AG04449 (cell line): ENCODE measurements around the gene BTBD7.
A peak's percentile ranks its signal among the peaks of the same experiment; 100 is the strongest.
"Not testable (repeated sequence)": the region's sequence is repeated elsewhere in the genome, so short reads cannot be mapped to it uniquely, and the experiment has no call there.

Experiments
- CTCF ChIA-PET: fragments of 350-600 bp; formaldehyde crosslinking; extraction: SDS; loops from one replicate; lab custom pipeline; 2021; ENCODE audit warnings: antibody characterized with exemption; lab: Yijun Ruan, JAX
- POLR2A ChIA-PET: fragments of 400-600, 350-600 bp; formaldehyde crosslinking; extraction: SDS; loops from one replicate; lab custom pipeline; 2020; ENCODE audit warnings: antibody characterized with exemption, inconsistent platforms; lab: Yijun Ruan, JAX
- DNase-seq: peaks from one replicate; pipeline ENCODE4 v3.0.0-alpha.2; 2010; ENCODE audit warnings: low read depth, low spot score
- H3K4me3 ChIP-seq: 2 replicates; pipeline ENCODE4 v1.5.1; 2011; ENCODE audit warnings: low read depth, mild to moderate bottlenecking, control low read depth, low read length
- TF ChIP-seq, protein P1 (sequence below): IDR thresholded peaks from one replicate; pipeline ENCODE4 v1.5.1; 2011; ENCODE audit warnings: mild to moderate bottlenecking, moderate library complexity, low read length, control low read depth, inconsistent platforms; ENCODE audit not compliant: insufficient read depth; ENCODE audit errors: missing control alignments

Gene BTBD7

DNA sequence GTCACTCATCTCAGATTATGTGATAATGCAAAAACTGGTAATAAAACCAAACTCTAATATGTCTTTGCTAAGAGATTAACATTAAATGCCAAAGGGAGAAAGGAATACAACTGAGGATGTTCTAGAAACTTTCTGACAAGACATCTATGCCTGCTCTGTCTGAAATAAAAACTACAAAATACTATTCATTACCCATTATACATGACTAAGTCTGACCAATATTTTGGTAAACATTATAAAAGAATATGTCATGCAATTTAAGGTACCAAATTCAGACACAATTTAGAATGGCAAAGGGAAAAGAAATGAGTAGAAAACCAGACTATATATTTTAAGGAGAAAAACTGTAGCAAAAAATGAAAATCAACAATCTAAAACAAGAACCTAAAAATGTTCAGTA lies 86.3 kb downstream of the BTBD7 start:
- H3K4me3 ChIP-seq, result no peak overlapping the region
- TF ChIP-seq, protein P1, sequence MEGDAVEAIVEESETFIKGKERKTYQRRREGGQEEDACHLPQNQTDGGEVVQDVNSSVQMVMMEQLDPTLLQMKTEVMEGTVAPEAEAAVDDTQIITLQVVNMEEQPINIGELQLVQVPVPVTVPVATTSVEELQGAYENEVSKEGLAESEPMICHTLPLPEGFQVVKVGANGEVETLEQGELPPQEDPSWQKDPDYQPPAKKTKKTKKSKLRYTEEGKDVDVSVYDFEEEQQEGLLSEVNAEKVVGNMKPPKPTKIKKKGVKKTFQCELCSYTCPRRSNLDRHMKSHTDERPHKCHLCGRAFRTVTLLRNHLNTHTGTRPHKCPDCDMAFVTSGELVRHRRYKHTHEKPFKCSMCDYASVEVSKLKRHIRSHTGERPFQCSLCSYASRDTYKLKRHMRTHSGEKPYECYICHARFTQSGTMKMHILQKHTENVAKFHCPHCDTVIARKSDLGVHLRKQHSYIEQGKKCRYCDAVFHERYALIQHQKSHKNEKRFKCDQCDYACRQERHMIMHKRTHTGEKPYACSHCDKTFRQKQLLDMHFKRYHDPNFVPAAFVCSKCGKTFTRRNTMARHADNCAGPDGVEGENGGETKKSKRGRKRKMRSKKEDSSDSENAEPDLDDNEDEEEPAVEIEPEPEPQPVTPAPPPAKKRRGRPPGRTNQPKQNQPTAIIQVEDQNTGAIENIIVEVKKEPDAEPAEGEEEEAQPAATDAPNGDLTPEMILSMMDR, result no peak
- POLR2A ChIA-PET, result no interaction called here
- DNase-seq, result no peak
- CTCF ChIA-PET, result no interaction called here

DNA sequence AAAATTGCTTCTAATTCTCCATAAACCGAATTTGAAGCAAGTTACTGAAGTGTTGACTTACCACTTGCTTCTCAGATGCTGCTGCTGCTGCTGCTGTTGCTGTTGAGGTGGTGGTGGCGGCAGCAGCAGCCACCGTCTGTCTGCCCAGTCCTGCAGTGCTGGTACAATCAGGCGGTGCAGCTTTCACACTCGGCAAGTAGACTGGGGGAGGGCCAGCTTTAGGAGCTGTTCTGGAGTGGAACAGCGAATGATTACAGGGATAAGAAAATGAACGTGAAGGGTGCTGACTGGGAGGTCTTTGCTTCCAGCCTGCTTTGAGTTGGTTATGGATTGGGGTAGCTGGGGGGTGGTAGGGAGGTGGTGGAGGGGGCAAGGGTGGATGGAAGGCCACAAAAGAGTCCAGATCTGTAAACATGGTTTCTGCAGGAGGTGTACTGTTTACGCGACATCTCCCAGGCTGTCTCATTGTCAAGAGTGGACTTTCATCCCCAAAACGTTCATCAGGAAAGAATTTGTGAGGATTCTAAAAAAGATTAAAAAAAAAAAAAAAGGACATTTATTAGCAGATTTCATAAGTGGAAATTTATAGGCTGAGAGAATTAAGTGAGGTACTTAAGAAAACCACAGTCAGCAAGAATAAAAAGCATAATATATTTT lies 86.9 kb downstream of the BTBD7 start:
- H3K4me3 ChIP-seq, result no peak overlapping the region
- DNase-seq, result no peak
- CTCF ChIA-PET, result no interaction called here
- TF ChIP-seq, protein P1, result no peak
- POLR2A ChIA-PET, result no interaction called here

DNA sequence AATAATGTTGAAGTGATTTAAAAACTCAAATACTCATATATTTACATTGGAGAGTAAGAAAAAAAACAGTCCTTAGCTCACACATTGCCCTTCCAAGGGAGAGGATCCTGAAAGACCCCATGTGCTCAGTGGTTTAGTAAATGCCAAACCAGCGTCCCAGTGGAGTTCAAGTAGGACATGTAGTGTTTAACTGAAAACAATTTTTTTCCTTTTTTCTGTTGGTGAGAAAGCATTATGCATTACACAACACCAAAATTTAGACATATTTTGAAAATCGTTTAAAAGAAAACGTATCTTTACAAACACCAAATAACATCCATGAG lies 92.2 kb downstream of the BTBD7 start:
- no peak for DNase-seq
- no peak overlapping the region for H3K4me3 ChIP-seq
- TF ChIP-seq, protein P1, result no peak
- CTCF ChIA-PET, result interaction anchor here (1.2 to 1.7 kb wide), 3 partner anchors 10 to 34 kb away, joined by 3 to 6 read pairs (median 3); partner anchors contain the start of genes GON7 and UBR7
- POLR2A ChIA-PET, result interaction anchor here (0.8 to 0.9 kb wide), 2 partner anchors 9 to 18 kb away, joined by 3 to 5 read pairs; no protein-coding TSS in a partner anchor

DNA sequence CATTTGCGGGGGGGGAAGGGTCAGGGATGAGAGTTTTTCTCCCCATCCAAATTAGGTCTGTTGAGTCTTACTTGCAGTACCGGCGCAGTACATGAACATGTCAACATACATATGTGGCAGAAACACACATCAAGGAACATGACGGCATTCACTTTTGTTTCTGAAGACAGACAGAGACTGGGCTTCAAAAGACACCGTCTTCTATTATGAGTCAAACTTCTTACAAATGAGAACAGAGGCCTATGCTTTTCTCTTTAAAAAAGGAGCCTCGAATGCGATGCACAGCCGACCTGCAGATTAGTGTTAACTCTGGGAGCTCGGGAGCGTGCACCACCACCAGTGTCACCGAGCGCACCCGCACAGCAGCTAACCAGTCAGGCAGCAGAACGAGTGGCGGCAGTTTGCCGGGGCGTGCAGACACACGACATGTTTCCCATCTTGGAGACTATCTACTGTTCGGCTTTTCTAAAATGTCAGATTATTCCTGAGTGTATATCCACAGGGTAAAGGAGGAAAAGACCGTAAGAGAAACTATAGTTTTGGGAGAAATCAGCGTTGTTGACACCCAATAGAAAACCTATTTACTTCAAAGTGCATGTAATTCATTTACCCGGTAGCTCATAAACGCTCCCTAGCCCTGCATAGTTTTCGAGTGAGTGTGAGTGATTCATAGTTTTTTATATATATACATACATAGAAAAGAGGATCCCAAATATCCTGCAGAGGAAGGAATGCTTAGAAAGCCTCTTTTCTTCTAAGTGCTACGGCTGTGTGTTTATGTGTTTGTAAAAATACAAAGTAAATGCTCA lies 92.8 kb downstream of the BTBD7 start:
- ChIA-PET POLR2A (interaction anchor here (0.8 to 0.9 kb wide), 2 partner anchors 8 to 19 kb away, joined by 3 to 5 read pairs; no protein-coding TSS in a partner anchor), CTCF (interaction anchor here (1.2 to 1.7 kb wide), 3 partner anchors 11 to 35 kb away, joined by 3 to 6 read pairs (median 3); no protein-coding TSS in a partner anchor)
- peak; percentile 47 for DNase-seq

DNA sequence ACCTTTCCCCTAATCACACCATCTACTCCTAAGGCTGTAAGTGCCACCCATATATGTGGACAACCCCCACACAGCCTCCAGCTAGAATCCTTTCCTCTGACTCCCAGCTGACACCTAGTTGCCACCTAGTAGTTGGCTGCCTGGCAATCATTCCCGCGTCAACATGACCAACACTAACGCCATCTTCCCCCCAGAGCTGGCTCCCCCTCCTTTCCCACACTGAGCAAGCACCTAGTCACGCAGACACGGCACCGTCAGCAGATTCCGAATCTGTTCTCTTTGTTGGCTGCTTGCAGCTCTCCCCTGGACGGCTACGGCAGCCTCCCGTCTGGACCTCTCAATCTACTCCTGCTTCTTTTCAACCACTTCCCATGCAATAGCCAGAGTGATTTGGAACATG lies 98.0 kb downstream of the BTBD7 start:
- ChIA-PET POLR2A (no interaction called here), CTCF (interaction anchor here (1.2 to 1.8 kb wide), 2 partner anchors 12 to 28 kb away, joined by 3 to 5 read pairs; partner anchors contain the start of genes GON7 and UBR7)
- no peak overlapping the region for H3K4me3 ChIP-seq
- TF ChIP-seq, protein P1, result no peak
- DNase-seq, result peak; percentile 31

More for the DNA sequence above, 92.8 kb downstream of the BTBD7 start:
- no peak overlapping the region for H3K4me3 ChIP-seq
- TF ChIP-seq, protein P1, result no peak

DNA sequence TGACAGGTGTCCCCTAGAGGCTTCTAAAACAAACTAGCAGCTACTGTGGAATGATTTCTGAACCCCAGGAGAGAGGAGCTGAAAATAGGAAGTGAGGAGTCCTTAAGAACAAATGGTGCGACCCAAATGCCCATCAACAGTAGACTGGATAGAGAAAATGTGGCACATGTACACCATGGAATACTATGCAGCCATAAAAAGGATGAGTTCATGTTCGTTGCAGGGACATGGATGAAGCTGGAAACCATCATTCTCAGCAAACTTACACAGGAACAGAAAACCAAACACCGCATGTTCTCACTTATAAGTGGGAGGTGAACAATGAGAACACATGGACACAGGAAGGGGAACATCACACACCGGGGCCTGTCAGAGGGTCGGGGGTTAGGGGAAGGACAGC lies 99.8 kb downstream of the BTBD7 start:
- POLR2A ChIA-PET, H3K4me3 ChIP-seq: not testable (repeated sequence)
- CTCF ChIA-PET, result interaction anchor here (1.2 to 1.7 kb wide), 3 partner anchors 10 to 385 kb away, joined by 4 to 6 read pairs (median 4); no protein-coding TSS in a partner anchor

More for the DNA sequence above, 99.8 kb downstream of the BTBD7 start:
- DNase-seq, result not testable (repeated sequence)
